ENCODE results near the gene CDHR1. TPM values are rescaled to one million over a fixed set of nuclear protein-coding genes. Genes with fewer than 3 reads are reported as not detected.

CDHR1 gene
- total RNA-seq, 1 donor from 2014 or later = 3.7 TPM

GRCh38 chr10:84247496-84247895 is 53.2 kb downstream of the CDHR1 start:
- no peak for ATAC-seq (ENCODE audit: low read depth)
- TF ChIP-seq CTCF (IDR thresholded peaks at IDR 0.05) = no peak
- POLR2A ChIA-PET = no interaction called here
- peaks cover 3% of the 10 kb centered on the region for H3K9me3 Mint-ChIP-seq
- DNase-seq = no peak
- no peaks in the 10 kb centered on the region for H3K4me1 Mint-ChIP-seq
- H3K27ac Mint-ChIP-seq = no peak overlapping the region
- CTCF ChIA-PET = no interaction called here
- peaks cover 8% of the 10 kb centered on the region for H3K27me3 Mint-ChIP-seq
- no peak overlapping the region for H3K4me3 Mint-ChIP-seq
- intact Hi-C loops (cut with micrococcal nuclease) = no loop called here
- no peaks in the 10 kb centered on the region for H3K36me3 Mint-ChIP-seq (ENCODE audit: low read depth)

GRCh38 chr10:84248794-84249193 is 54.5 kb downstream of the CDHR1 start:
- ChIA-PET POLR2A (no interaction called here), CTCF (no interaction called here)
- TF ChIP-seq CTCF (IDR thresholded peaks at IDR 0.05) = no peak
- Mint-ChIP-seq H3K27ac (no peak overlapping the region), H3K4me3 (no peak overlapping the region), H3K4me1 (no peaks in the 10 kb centered on the region), H3K36me3 (ENCODE audit: low read depth) (no peaks in the 10 kb centered on the region), H3K9me3 (peaks cover 3% of the 10 kb centered on the region), H3K27me3 (peaks cover 8% of the 10 kb centered on the region)
- ATAC-seq (ENCODE audit: low read depth) (no peak), DNase-seq (no peak)
- intact Hi-C loops (cut with micrococcal nuclease) = no loop called here

GRCh38 chr10:84254552-84255478 is 60.5 kb downstream of the CDHR1 start:
- Mint-ChIP-seq H3K27ac (no peak overlapping the region), H3K27me3 (peaks cover 15% of the 10 kb centered on the region), H3K9me3 (peaks cover 3% of the 10 kb centered on the region), H3K4me1 (peaks cover 3% of the 10 kb centered on the region), H3K4me3 (no peak overlapping the region), H3K36me3 (ENCODE audit: low read depth) (no peaks in the 10 kb centered on the region)
- ATAC-seq (ENCODE audit: low read depth) (no peak), DNase-seq (no peak)
- intact Hi-C loops (cut with micrococcal nuclease) = no loop called here
- TF ChIP-seq CTCF (IDR thresholded peaks at IDR 0.05) = no peak
- POLR2A ChIA-PET = no interaction called here
- CTCF ChIA-PET = interaction anchor here (1.7 kb wide), 1 partner anchor 10 kb away, joined by 5 read pairs; no protein-coding TSS in a partner anchor

GRCh38 chr10:84256510-84257342 is 62.4 kb downstream of the CDHR1 start:
- Mint-ChIP-seq H3K9me3 (no peaks in the 10 kb centered on the region), H3K4me1 (peaks cover 3% of the 10 kb centered on the region), H3K4me3 (no peak overlapping the region), H3K27me3 (peaks cover 15% of the 10 kb centered on the region), H3K27ac (no peak overlapping the region), H3K36me3 (ENCODE audit: low read depth) (no peaks in the 10 kb centered on the region)
- ATAC-seq (ENCODE audit: low read depth) (peak; percentile 49), DNase-seq (no peak)
- ChIA-PET CTCF (interaction anchor here (0.9 to 1.9 kb wide), 4 partner anchors 13 to 280 kb away, joined by 4 to 8 read pairs (median 5); no protein-coding TSS in a partner anchor), POLR2A (no interaction called here)
- no peak for TF ChIP-seq CTCF (IDR thresholded peaks at IDR 0.05)
- intact Hi-C loops (cut with micrococcal nuclease) = loop anchor here (1.0 kb wide), 1 partner anchor 108 kb away; no protein-coding TSS in a partner anchor
